Neural progenitor cell (in vitro differentiated cells): ENCODE data around the gene HCAR1. TPM values are rescaled to one million over a fixed set of nuclear protein-coding genes. Genes with fewer than 3 reads are reported as not detected.

Experiments used
- DNase-seq: peaks from one replicate; pipeline ENCODE4 v3.0.0-alpha.2; 2016; ENCODE audit warnings: low spot score
- H2AFZ ChIP-seq: fragments of 200-600 bp; sonication (generic); replicated peaks from 2 replicates; pipeline ENCODE4 v1.6.1; 2016; ENCODE audit warnings: antibody characterized with exemption
- H3F3A ChIP-seq: fragments of 200-600 bp; sonication (generic); 2 replicates; pipeline ENCODE4 v1.6.1; 2016; ENCODE audit warnings: antibody characterized with exemption, low read depth
- H3K27ac ChIP-seq: fragments of 200-600 bp; sonication (generic); 2 replicates; pipeline ENCODE4 v1.5.1; 2016; ENCODE audit warnings: mild to moderate bottlenecking
- H3K27me3 ChIP-seq: fragments of 200-600 bp; sonication (generic); 2 replicates; pipeline ENCODE4 v1.6.1; 2016; ENCODE audit warnings: mild to moderate bottlenecking, moderate library complexity
- H3K36me3 ChIP-seq: fragments of 200-600 bp; sonication (generic); 2 replicates; pipeline ENCODE4 v1.5.1; 2016
- H3K4me1 ChIP-seq: fragments of 200-600 bp; sonication (generic); 2 replicates; pipeline ENCODE4 v1.6.1; 2016; ENCODE audit warnings: mixed run types
- H3K4me2 ChIP-seq: fragments of 200-600 bp; sonication (generic); 2 replicates; pipeline ENCODE4 v1.6.1; 2016
- H3K4me3 ChIP-seq: fragments of 200-600 bp; sonication (generic); 2 replicates; pipeline ENCODE4 v1.5.1; 2016
- H3K79me2 ChIP-seq: fragments of 200-600 bp; sonication (generic); 2 replicates; pipeline ENCODE4 v1.6.1; 2016; ENCODE audit warnings: low read depth
- H3K9ac ChIP-seq: fragments of 200-600 bp; sonication (generic); 2 replicates; pipeline ENCODE4 v1.6.1; 2016
- H3K9me3 ChIP-seq: fragments of 200-600 bp; sonication (generic); 2 replicates; pipeline ENCODE4 v1.5.1; 2016; ENCODE audit warnings: low read depth
- H4K20me1 ChIP-seq: fragments of 200-600 bp; sonication (generic); 2 replicates; pipeline ENCODE4 v1.6.1; 2016; ENCODE audit warnings: low read depth
- H3K27ac Mint-ChIP-seq: 3 replicates; pipeline ENCODE4 v1.8.0; 2021; ENCODE audit warnings: mixed read lengths
- H3K27me3 Mint-ChIP-seq: 2 replicates; pipeline ENCODE4 v1.8.0; 2022; ENCODE audit warnings: low read depth, mild to moderate bottlenecking, inconsistent platforms, moderate library complexity, mixed read lengths; ENCODE audit not compliant: insufficient read depth
- H3K36me3 Mint-ChIP-seq: 3 replicates; pipeline ENCODE4 v1.8.0; 2021; ENCODE audit warnings: mixed read lengths
- H3K4me1 Mint-ChIP-seq: 3 replicates; pipeline ENCODE4 v1.8.0; 2021; ENCODE audit warnings: mixed read lengths
- H3K4me3 Mint-ChIP-seq: 3 replicates; pipeline ENCODE4 v1.8.0; 2021; ENCODE audit warnings: mild to moderate bottlenecking, moderate library complexity, mixed read lengths
- H3K9me3 Mint-ChIP-seq: 3 replicates; pipeline ENCODE4 v1.8.0; 2020; ENCODE audit warnings: mixed read lengths
- EZH2 ChIP-seq: fragments of 200-600 bp; sonication (generic); IDR thresholded peaks from 2 replicates; pipeline ENCODE4 v1.6.1; 2017; ENCODE audit warnings: antibody characterized with exemption, mild to moderate bottlenecking, moderate library complexity
- EZH2phosphoT487 ChIP-seq: fragments of 200-600 bp; sonication (generic); IDR thresholded peaks from 2 replicates; pipeline ENCODE4 v1.6.1; 2017; ENCODE audit warnings: antibody characterized with exemption
- total RNA-seq: library from RNA; depleted of rRNA; stranded (reverse); fragments of >200 nt; gene quantifications from 2 replicates; pipeline ENCODE4 v1.2.3, GENCODE V29; 2015; ENCODE audit warnings: low replicate concordance
- TF ChIP-seq, protein P1 (sequence below): fragments of 200-600 bp; sonication (generic); IDR thresholded peaks from 2 replicates; pipeline ENCODE4 v1.5.1; 2017; ENCODE audit warnings: antibody characterized with exemption, mild to moderate bottlenecking

HCAR1 gene
- total RNA-seq, 1 donor from 2014 or later: not detected

- no peak overlapping the region for H2AFZ ChIP-seq
- no peak overlapping the region for H3K9ac ChIP-seq
- no peaks in the 10 kb centered on the region for H4K20me1 ChIP-seq
- Mint-ChIP-seq H3K4me3 (no peak overlapping the region), H3K9me3 (no peaks in the 10 kb centered on the region), H3K27me3 (peaks cover 2% of the 10 kb centered on the region), H3K27ac (no peak overlapping the region), H3K4me1 (peaks cover 2% of the 10 kb centered on the region), H3K36me3 (no peaks in the 10 kb centered on the region)
- H3K9me3 ChIP-seq: no peaks in the 10 kb centered on the region
- H3K27ac ChIP-seq: no peak overlapping the region
- no peaks in the 10 kb centered on the region for H3K27me3 ChIP-seq
- no peaks in the 10 kb centered on the region for H3K4me1 ChIP-seq
- H3F3A ChIP-seq: no peaks in the 10 kb centered on the region
- no peak overlapping the region for H3K4me3 ChIP-seq
- no peaks in the 10 kb centered on the region for H3K36me3 ChIP-seq
- no peak overlapping the region for H3K4me2 ChIP-seq
- TF ChIP-seq, protein P1, sequence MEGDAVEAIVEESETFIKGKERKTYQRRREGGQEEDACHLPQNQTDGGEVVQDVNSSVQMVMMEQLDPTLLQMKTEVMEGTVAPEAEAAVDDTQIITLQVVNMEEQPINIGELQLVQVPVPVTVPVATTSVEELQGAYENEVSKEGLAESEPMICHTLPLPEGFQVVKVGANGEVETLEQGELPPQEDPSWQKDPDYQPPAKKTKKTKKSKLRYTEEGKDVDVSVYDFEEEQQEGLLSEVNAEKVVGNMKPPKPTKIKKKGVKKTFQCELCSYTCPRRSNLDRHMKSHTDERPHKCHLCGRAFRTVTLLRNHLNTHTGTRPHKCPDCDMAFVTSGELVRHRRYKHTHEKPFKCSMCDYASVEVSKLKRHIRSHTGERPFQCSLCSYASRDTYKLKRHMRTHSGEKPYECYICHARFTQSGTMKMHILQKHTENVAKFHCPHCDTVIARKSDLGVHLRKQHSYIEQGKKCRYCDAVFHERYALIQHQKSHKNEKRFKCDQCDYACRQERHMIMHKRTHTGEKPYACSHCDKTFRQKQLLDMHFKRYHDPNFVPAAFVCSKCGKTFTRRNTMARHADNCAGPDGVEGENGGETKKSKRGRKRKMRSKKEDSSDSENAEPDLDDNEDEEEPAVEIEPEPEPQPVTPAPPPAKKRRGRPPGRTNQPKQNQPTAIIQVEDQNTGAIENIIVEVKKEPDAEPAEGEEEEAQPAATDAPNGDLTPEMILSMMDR: no peak
- TF ChIP-seq EZH2phosphoT487: no peak
- TF ChIP-seq EZH2: no peak
- no peak for DNase-seq
- no peaks in the 10 kb centered on the region for H3K79me2 ChIP-seq
Measured at GRCh38 chr12:122691566-122691965, 39.1 kb downstream of the HCAR1 start.

GRCh38 chr12:122688291-122688690, 42.4 kb downstream of the HCAR1 start:
- Histone ChIP-seq H3K27ac (no peak overlapping the region), H3K9me3 (no peaks in the 10 kb centered on the region), H3K27me3 (no peaks in the 10 kb centered on the region), H3K4me2 (no peak overlapping the region), H3K9ac (no peak overlapping the region), H3K36me3 (no peaks in the 10 kb centered on the region), H2AFZ (no peak overlapping the region), H4K20me1 (no peaks in the 10 kb centered on the region), H3K79me2 (no peaks in the 10 kb centered on the region), H3F3A (no peaks in the 10 kb centered on the region), H3K4me1 (no peaks in the 10 kb centered on the region), H3K4me3 (no peak overlapping the region)
- Mint-ChIP-seq H3K36me3 (no peaks in the 10 kb centered on the region), H3K27ac (no peak overlapping the region), H3K4me1 (peaks cover 2% of the 10 kb centered on the region), H3K4me3 (no peak overlapping the region), H3K27me3 (peaks cover 2% of the 10 kb centered on the region), H3K9me3 (no peaks in the 10 kb centered on the region)
- DNase-seq: no peak
- TF ChIP-seq, protein P1: no peak
- TF ChIP-seq EZH2phosphoT487 (no peak), EZH2 (no peak)

DNA sequence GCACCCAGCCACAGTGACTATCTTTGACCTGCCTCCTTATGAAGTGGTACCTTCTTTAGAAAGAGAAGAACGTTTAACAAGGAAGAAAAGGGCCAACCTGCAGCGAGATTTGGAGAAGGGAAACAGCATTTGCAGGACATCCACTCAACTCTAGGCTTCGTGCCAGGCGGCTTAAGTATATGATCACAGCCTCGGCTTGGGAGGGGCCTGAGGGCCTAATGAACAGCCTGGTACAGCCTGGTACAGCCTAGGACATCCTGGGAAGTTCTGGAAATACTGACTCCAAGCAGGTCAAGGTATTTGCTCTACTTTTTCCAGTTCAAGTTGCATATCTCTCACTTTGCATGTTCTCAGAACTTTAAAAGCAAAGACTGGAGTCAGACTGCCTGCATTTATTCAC, 43.6 kb downstream of the HCAR1 start:
- Histone ChIP-seq H3K4me2 (no peak overlapping the region), H2AFZ (no peak overlapping the region), H3K4me3 (no peak overlapping the region), H3K9ac (no peak overlapping the region), H3K4me1 (no peaks in the 10 kb centered on the region), H3K27me3 (no peaks in the 10 kb centered on the region), H3K9me3 (no peaks in the 10 kb centered on the region), H3K27ac (no peak overlapping the region), H3K79me2 (no peaks in the 10 kb centered on the region), H3K36me3 (no peaks in the 10 kb centered on the region), H3F3A (no peaks in the 10 kb centered on the region), H4K20me1 (no peaks in the 10 kb centered on the region)
- Mint-ChIP-seq H3K4me1 (peaks cover 2% of the 10 kb centered on the region), H3K27ac (no peak overlapping the region), H3K9me3 (no peaks in the 10 kb centered on the region), H3K27me3 (peaks cover 2% of the 10 kb centered on the region), H3K36me3 (no peaks in the 10 kb centered on the region), H3K4me3 (no peak overlapping the region)
- DNase-seq: no peak
- TF ChIP-seq EZH2phosphoT487 (no peak), EZH2 (no peak)
- TF ChIP-seq, protein P1: no peak
